Colonic mucosa (tissue), 4 donors: ENCODE results near the gene ZNF280A. TPM values are rescaled to one million over a fixed set of nuclear protein-coding genes. Genes with fewer than 3 reads are reported as not detected.
"Not testable (repeated sequence)": the region's sequence is repeated elsewhere in the genome, so short reads cannot be mapped to it uniquely, and the experiment has no call there.

Experiments
- DNase-seq: peaks from one replicate; pipeline ENCODE4 v3.0.0-alpha.2; 2020
- H3K27ac ChIP-seq: fragments of 200-600 bp; one replicate; pipeline ENCODE4 v1.8.0; 2021
- H3K27me3 ChIP-seq: fragments of 200-600 bp; one replicate; pipeline ENCODE4 v1.8.0; 2021
- H3K36me3 ChIP-seq: fragments of 200-600 bp; one replicate; pipeline ENCODE4 v1.8.0; 2021
- H3K4me1 ChIP-seq: fragments of 200-600 bp; one replicate; pipeline ENCODE4 v1.8.0; 2021; ENCODE audit warnings: mild to moderate bottlenecking
- H3K4me3 ChIP-seq: fragments of 200-600 bp; one replicate; pipeline ENCODE4 v1.8.0; 2021
- H3K9ac ChIP-seq, 2 donors: one replicate each; pipeline ENCODE4 v1.7.0; 2013; ENCODE audit warnings: control low read depth in 2 of 2, low read depth in 2 of 2, low read length in 2 of 2
- H3K9me3 ChIP-seq: fragments of 200-600 bp; one replicate; pipeline ENCODE4 v1.8.0; 2021
- intact Hi-C: fragments of 100-400 bp; cut with DNase I; formaldehyde crosslinking; loops from one replicate; pipeline ENCODE4 v1.14.1; 2022
- total RNA-seq, 2 donors: library from RNA; stranded (reverse); fragmentation: NEBNext Ultra II Directional in 1 of 2; extraction: Animal tissue kit (Norgen Biotek cat#: 25700) in 1 of 2; gene quantifications; one replicate each; pipeline ENCODE4 v1.2.1, GENCODE V29; 2021
- TF ChIP-seq, protein P1 (sequence below): fragments of 200-600 bp; IDR thresholded peaks from one replicate; pipeline ENCODE4 v1.8.0; 2022; ENCODE audit warnings: antibody characterized with exemption, mild to moderate bottlenecking
- donor health status: healthy.
- donor health status: DM: no; HTN: no; CAD: no.
- donor health status: DM: no; HTN: no; CAD: no.

Gene ZNF280A
- total RNA-seq, 2 donors from 2014 or later = not detected

DNA sequence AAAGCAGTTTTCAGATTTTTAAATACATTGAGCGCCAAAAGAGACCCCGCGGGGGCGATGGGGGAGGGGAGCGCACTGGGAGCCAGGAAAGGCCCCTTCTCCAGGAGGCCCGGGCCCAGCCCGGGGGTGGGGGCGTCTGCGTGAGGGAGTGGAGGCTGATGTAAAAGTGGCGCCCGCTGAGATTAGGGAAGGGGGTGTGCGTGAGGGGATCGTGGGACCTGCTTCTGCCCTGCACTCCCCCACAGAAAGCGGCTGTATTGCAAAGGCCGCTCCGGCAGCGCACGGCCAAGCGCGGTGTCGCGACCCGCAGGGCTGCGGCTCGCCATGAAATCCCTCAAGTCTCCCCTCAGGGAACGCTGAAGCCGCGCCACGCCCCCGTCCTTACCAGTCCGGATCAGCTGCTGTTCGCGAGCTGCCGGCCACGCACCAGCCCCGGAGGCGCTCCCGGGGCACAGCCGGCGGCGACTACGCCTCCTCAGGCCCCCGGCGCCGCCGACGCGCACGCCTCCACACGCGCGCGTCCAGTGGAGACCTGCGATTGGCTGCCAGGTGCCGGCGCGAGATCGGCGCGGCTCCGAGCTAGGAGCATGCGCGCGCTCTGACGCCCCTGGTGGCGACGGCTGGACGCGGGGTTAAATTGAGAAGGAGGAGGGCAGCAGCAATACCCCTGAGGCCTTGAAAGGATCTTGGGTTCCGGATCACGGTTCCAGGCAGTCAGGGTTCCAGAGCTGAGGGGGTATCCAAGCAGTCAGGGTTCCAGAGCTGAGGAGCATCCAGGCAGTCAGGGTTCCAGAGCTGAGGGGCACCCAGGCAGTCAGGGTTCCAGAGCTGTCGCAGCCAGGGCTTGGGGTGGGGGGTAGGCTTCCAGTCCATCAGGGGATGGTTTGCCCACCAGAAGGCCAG, 11.5 kb downstream of the ZNF280A start, which contains the start of gene ZNF280B:
ZNF280B (minus strand) TSS at position 469 of the 903 bp plus-strand sequence. CDS start 19,344 bp downstream, outside the sequence.
- Histone ChIP-seq H3K27me3 (no peaks in the 10 kb centered on the region), H3K27ac (no peak within 1 kb of the TSS), H3K9ac (peak within 1 kb of the TSS; percentile 60 to 69)

DNA sequence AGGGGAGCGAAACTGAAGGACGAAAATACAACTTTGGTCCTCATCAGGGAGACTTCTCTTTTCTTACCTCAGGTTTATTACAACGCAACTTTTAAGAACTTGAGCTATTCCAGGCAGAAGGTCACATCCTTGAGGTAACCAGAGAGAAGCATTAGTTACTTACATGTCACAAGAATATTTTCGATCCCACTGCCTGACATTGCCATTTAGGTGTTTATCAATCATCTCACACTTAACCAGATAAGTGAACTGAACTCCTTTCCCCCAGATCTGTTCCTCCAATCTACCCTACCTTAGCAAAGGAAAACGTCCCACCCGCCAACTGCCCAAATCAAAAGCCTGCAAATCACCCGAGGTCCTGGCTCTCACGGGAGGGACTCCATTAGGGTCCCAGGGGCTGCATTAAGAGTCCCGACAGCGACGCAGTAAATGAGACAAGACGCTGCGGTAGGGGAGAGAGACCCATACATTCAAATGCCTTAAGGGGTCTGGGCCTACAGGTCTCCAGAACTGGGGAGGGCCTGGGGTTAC, 12.3 kb downstream of the ZNF280A start:
- peak overlapping the region in 1 of 2 donors; percentile 60 for H3K9ac ChIP-seq
- intact Hi-C loops = no loop called here

More for the DNA sequence above, 11.5 kb downstream of the ZNF280A start, which contains the start of gene ZNF280B:
- Histone ChIP-seq H3K9me3 (no peaks in the 10 kb centered on the region), H3K36me3 (no peaks in the 10 kb centered on the region), H3K4me1 (no peaks in the 10 kb centered on the region), H3K4me3 (peak within 1 kb of the TSS; percentile 63)
- intact Hi-C loops = no loop called here
- peak; percentile 79 for DNase-seq
- TF ChIP-seq, protein P1, sequence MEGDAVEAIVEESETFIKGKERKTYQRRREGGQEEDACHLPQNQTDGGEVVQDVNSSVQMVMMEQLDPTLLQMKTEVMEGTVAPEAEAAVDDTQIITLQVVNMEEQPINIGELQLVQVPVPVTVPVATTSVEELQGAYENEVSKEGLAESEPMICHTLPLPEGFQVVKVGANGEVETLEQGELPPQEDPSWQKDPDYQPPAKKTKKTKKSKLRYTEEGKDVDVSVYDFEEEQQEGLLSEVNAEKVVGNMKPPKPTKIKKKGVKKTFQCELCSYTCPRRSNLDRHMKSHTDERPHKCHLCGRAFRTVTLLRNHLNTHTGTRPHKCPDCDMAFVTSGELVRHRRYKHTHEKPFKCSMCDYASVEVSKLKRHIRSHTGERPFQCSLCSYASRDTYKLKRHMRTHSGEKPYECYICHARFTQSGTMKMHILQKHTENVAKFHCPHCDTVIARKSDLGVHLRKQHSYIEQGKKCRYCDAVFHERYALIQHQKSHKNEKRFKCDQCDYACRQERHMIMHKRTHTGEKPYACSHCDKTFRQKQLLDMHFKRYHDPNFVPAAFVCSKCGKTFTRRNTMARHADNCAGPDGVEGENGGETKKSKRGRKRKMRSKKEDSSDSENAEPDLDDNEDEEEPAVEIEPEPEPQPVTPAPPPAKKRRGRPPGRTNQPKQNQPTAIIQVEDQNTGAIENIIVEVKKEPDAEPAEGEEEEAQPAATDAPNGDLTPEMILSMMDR = peak; percentile 50

DNA sequence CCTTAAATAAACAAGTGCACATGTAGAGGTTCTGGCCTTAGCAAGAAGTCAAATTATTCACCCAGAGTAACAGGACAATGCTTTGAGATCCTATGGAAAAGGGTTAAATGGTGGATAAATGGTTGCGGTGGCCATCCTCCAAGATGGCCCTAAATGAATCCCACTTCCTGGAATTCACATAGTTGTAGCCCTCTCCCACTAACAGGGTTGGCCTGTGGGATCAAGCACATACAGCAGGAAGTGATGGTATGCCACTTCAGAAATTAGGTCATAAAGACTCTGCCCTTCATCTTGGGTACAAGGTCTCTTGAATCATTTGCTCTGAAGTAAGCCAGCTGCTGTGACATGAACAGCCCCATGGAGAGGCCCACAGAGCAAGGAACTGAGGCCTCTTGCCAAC, 13.3 kb downstream of the ZNF280A start:
- H3K4me3 ChIP-seq = no peak overlapping the region
- H3K27me3 ChIP-seq = no peaks in the 10 kb centered on the region
- H3K36me3 ChIP-seq = no peaks in the 10 kb centered on the region
- H3K4me1 ChIP-seq = no peaks in the 10 kb centered on the region
- intact Hi-C loops = no loop called here
- DNase-seq = no peak
- TF ChIP-seq, protein P1 = no peak
- no peak overlapping the region for H3K9ac ChIP-seq
- H3K27ac ChIP-seq = no peak overlapping the region
- H3K9me3 ChIP-seq = no peaks in the 10 kb centered on the region

More for the DNA sequence above, 12.3 kb downstream of the ZNF280A start:
- Histone ChIP-seq H3K36me3 (no peaks in the 10 kb centered on the region), H3K27ac (no peak overlapping the region), H3K27me3 (no peaks in the 10 kb centered on the region), H3K4me3 (peak overlapping the region; percentile 63), H3K4me1 (no peaks in the 10 kb centered on the region), H3K9me3 (no peaks in the 10 kb centered on the region)
- TF ChIP-seq, protein P1 = no peak
- no peak for DNase-seq

DNA sequence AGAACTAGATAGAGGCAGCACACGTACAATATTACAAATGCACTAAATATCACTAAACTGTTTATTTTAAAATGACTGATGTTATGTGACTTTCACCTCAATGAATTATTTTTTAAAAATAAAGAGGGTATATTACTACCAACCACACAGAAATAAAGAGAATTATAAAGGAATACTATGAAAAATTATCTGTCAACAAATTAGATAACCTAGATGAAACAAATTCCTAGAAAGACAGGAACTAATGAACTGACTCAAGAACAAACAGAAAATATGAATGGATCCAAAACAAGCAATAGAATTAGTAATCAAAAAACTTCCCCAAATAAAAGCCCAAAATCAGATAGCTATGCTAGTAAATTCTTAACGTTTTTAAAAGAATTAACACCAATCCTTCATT, 21.8 kb downstream of the ZNF280A start:
- Histone ChIP-seq H3K27ac (no peak overlapping the region), H3K9me3 (no peaks in the 10 kb centered on the region), H3K9ac (no peak overlapping the region), H3K36me3 (no peaks in the 10 kb centered on the region), H3K27me3 (no peaks in the 10 kb centered on the region), H3K4me1 (no peaks in the 10 kb centered on the region), H3K4me3 (no peak overlapping the region)
- DNase-seq = no peak
- intact Hi-C loops = no loop called here
- TF ChIP-seq, protein P1 = no peak

- H3K4me3 ChIP-seq, H3K9me3 ChIP-seq, H3K9ac ChIP-seq, DNase-seq, H3K4me1 ChIP-seq, H3K36me3 ChIP-seq, intact Hi-C loops, H3K27me3 ChIP-seq, H3K27ac ChIP-seq: not testable (repeated sequence)
These were observed 28.5 kb downstream of the ZNF280A start for GRCh38 chr22:22491589-22491988.

- no peak overlapping the region for H3K9ac ChIP-seq
- no peak overlapping the region for H3K27ac ChIP-seq
- no peaks in the 10 kb centered on the region for H3K36me3 ChIP-seq
- intact Hi-C loops = no loop called here
- no peaks in the 10 kb centered on the region for H3K27me3 ChIP-seq
- TF ChIP-seq, protein P1 = no peak
- H3K9me3 ChIP-seq = no peaks in the 10 kb centered on the region
- no peak overlapping the region for H3K4me3 ChIP-seq
- no peak for DNase-seq
- H3K4me1 ChIP-seq = no peaks in the 10 kb centered on the region
These were observed 31.3 kb downstream of the ZNF280A start for GRCh38 chr22:22488736-22489135.
